Hematopoietic multipotent progenitor cell (in vitro differentiated cells): ENCODE measurements around the gene SH3TC1. TPM values are rescaled to one million over a fixed set of nuclear protein-coding genes. Genes with fewer than 3 reads are reported as not detected.
A peak's percentile ranks its signal among the peaks of the same experiment; 100 is the strongest.

ENCODE experiments used
- DNase-seq, 3 donors: peaks; one replicate each; pipeline ENCODE4 v3.0.0-alpha.2; 2011 to 2015; ENCODE audit warnings: low read depth in 2 of 3, low spot score in 2 of 3
- total RNA-seq: library from RNA; depleted of rRNA; stranded (reverse); fragments of >200 nt; gene quantifications from one replicate; pipeline ENCODE4 v1.2.3, GENCODE V29; 2012

Gene SH3TC1
- total RNA-seq, 1 donor = 88.1 TPM

GRCh38 chr4:8255698-8256441 lies 56.8 kb downstream of the SH3TC1 start:
- no peak for DNase-seq

GRCh38 chr4:8257854-8258253 lies 58.8 kb downstream of the SH3TC1 start:
- no peak for DNase-seq

- DNase-seq = peak in 2 of 3 donors; percentile 44 to 55
Observed at GRCh38 chr4:8258552-8259212, 59.6 kb downstream of the SH3TC1 start.

GRCh38 chr4:8259743-8260430 lies 60.8 kb downstream of the SH3TC1 start:
- no peak for DNase-seq

- DNase-seq = no peak
Observed at GRCh38 chr4:8260656-8261111, 61.6 kb downstream of the SH3TC1 start.

- peak in 2 of 3 donors; percentile 84 to 89 for DNase-seq
Observed at GRCh38 chr4:8261851-8262535, 62.9 kb downstream of the SH3TC1 start.

- DNase-seq = no peak
Observed at GRCh38 chr4:8262637-8263322, 63.7 kb downstream of the SH3TC1 start.

GRCh38 chr4:8263397-8263796 lies 64.3 kb downstream of the SH3TC1 start:
- no peak for DNase-seq

GRCh38 chr4:8264106-8264505 lies 65.0 kb downstream of the SH3TC1 start:
- no peak for DNase-seq

- no peak for DNase-seq
Observed at GRCh38 chr4:8265171-8265929, 66.3 kb downstream of the SH3TC1 start.

- DNase-seq = no peak
Observed at GRCh38 chr4:8266088-8266487, 67.0 kb downstream of the SH3TC1 start.

- no peak for DNase-seq
Observed at GRCh38 chr4:8266508-8266907, 67.4 kb downstream of the SH3TC1 start.

GRCh38 chr4:8267077-8267476 lies 68.0 kb downstream of the SH3TC1 start:
- peak in 2 of 3 donors; percentile 47 to 77 for DNase-seq

- DNase-seq = no peak
Observed at GRCh38 chr4:8268211-8268610, 69.1 kb downstream of the SH3TC1 start.

GRCh38 chr4:8268901-8269534 lies 69.9 kb downstream of the SH3TC1 start:
- DNase-seq = no peak

- DNase-seq = peak in 1 of 3 donors; percentile 35
Observed at GRCh38 chr4:8269535-8270417, 70.7 kb downstream of the SH3TC1 start, which contains the start of gene HTRA3. TSS of gene HTRA3 (plus strand) at chr4:8269754. CDS start at chr4:8269969, 215 bp downstream.

GRCh38 chr4:8270418-8270771 lies 71.3 kb downstream of the SH3TC1 start:
- DNase-seq = no peak
